CD4-positive, alpha-beta T cell treated with Interleukin-17A for 4 hours (primary cell): ENCODE measurements around the gene JADE2.
A peak's percentile ranks its signal among the peaks of the same experiment; 100 is the strongest.
"Not testable (repeated sequence)": the region's sequence is repeated elsewhere in the genome, so short reads cannot be mapped to it uniquely, and the experiment has no call there.

Source experiments
- DNase-seq: peaks from one replicate; pipeline ENCODE4 v3.0.0-alpha.2; 2020; ENCODE audit warnings: mixed read lengths

The JADE2 gene

DNA sequence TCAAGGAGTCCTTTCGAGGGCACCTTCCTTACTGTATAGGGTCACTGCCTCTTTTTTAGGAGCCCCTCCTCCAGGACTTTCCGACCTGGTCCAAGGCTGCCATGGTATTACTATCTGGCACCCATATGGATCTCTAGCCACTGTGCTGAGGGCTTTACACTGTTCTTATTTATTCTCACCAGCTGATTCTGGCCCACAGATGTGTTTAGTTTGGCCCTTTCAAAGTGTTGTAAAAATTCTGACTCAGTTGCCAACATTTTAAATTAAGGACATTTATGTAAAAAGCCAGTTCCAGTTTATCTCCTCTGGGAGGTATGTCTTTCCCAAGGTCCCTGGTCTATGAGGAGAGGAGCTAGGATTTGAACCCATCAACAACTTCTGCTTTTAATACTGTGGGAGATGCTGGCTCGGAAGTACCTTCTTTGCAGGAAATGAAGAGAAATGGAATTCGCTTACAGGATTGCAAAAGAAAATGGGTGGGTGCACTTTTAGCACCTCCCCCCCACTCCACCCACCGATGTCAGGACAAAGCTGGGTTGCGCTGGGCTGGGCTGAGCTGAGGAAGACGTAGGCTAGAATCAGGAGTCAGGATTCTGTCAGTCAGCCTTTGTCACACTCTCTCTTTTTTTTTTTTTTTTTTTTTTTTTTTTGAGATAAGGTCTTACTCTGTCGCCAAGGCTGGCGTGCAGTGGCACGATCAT is 7.8 kb downstream of the JADE2 start:
- DNase-seq, result no peak

DNA sequence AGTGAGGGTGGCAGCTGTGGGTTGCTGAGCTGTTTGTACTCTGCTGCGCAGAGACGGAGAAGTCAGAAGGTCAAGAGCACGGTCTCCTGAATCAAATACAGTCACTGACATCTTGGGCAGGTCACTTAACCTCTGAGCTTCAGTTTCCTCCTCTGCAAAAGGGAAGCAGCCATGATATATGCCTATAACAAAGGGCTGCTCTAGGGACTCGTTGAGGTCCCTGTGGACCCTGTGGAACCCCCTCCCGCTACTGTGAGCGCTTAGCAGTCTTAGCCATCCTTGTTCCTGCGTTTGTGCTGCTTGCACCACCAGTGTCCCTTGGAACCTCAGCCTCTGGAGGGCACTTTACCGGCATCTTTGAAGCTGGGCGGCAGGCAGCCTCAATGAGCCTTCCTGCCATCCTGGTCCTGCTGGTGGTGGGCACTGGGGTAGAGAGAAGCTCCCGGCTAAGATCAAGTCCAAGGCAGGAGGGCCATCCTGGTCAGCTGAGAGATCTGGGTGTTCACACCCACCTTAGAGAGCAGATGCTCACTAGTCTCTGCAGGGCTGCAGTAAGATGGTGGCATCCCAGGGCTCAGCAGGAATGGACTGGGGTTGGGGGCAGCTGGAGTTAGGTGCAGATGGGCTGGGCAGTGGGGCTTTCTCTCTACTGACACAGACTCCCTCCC is 8.7 kb downstream of the JADE2 start:
- DNase-seq, result no peak

DNA sequence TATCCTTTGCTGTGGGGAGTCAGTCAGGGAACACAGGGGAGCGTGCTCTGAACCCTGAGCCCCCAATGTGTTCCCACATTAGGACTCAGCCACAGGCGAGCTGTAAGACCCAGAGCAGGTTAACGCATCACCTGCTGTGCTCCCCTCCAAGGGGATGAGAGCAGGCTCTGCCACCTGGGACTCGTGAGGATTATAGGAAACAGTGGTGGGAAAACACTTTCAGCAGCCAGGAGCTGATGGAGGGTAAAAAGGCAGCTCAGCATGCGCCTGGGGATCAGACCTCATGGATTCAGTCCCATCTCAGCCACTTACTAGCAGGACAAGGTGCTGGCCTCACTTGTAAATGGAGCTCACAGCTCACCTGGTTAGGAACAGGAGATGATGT is 9.2 kb downstream of the JADE2 start:
- no peak for DNase-seq

DNA sequence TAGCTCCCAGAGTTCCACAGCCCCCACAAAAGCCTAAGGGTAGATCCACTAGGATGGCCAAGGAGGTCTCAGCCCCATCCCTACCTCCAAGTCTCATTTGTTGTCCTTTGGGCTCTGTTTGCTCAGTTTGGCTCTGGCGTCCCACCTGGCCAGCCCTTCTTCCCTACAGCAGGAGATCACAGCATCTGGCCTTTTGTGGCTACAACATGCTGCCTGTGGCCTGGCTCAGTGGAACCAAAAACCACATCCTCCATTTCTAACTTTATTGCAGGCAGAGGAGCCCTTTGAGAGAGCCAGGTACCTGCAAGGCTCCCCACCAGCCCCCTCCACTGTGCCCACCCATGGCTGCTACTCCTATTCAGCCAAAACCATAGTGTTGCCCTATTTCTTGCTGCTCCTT is 11.4 kb downstream of the JADE2 start:
- DNase-seq, result no peak

DNA sequence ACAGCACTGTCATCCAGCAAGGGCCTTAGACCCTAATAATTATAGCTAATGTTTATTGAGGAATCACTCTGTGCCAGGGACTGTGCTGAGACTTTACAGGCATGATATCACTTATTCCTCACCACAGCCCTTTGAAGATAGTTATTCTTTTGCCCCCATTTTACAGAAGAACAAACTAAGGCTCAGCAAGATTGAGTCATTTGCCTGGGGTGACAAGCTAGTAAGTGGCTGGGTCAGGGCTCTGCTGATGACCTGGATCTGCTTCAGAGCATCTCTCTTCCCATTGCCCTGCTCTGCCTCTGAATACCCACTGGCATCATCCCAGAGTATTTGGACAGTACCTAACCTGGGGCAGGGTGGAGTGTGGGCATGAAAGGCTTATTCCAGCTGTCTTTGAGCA is 11.8 kb downstream of the JADE2 start:
- DNase-seq, result no peak

DNA sequence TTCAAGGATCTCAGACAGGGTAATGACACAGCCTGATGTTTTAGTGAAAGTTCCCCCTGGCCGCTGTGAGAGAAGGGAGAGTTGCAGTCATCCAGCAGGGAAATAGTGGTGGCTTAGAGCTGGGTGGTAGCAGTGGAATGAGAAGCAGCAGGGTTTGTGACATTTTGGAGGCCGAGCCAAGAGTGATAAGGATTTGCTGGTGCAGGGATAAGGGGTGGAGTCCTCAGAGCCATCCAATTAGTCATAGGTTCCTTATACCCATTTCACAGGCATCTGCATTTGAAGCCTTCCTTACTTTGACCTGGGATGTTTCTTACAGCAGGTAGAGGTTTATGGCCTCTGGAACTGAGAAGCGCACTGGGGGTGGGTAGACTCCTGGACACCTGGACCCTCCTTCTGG is 12.8 kb downstream of the JADE2 start:
- DNase-seq, result no peak

DNA sequence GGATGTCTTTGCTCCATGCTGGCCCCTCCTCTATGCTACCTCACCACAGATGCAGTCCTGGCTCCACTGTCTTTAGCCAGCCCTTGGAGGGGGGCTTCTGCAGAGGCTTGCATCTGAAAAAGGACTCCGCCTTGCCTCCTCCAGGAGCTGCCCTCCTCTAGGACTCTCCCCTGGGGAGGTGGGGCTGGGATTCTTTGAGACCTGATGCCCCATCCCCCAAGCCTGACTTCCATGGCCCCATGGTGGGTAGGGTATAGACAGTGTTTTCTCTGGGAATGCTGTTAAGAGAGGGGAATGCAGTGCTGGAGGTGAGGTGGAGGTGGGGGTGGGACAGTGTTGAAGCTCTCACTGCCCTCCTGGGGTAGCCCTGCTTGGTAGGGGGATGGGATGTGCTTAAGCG is 14.3 kb downstream of the JADE2 start:
- DNase-seq, result no peak

DNA sequence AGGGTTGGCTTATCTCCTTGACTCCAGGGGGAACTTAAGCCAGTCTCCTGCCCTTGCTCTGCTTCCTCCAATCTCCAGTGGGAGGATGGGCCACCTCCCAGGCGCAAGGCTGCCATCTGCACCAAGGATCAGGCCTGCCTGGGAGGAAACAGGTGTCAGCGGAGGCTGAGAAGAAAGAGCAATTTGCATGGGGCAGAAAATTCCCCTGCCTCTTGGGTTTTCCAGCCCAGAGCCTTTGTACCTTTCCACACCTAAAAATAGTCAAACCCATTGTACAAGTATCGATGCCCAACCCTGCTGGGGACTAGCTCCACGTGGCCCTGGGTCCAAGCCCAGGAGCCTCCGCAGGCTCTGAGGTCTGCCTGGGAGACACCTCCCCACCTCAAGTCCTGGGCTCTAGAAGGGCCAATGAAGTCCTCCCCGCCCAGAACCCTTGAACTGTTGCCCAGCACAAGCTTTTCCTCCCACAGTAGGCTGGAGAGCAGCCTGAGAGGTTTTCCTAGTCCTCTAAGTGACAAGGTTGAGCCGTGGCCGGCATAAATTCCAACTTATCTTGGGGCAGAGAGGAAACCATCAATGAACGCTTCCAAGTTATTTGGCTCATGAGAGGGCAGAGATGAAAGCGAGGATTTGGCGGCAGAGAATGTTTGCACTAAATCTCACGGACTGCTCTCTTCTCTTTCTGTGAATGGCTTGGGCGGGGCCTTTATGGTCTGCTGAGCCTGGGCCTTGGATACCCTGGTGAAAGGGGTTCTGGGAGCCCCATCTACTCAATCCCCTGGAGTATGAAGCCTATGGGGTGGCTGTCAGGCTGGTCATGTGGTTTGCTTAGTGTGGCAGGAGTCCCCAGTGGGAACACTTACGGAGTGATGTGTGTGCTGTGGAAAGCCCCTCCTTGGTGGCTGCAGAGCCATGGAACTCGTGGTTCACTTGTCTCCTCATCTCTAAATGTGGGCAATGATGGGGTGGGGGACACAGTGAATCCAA is 15.6 kb downstream of the JADE2 start:
- DNase-seq, result no peak

DNA sequence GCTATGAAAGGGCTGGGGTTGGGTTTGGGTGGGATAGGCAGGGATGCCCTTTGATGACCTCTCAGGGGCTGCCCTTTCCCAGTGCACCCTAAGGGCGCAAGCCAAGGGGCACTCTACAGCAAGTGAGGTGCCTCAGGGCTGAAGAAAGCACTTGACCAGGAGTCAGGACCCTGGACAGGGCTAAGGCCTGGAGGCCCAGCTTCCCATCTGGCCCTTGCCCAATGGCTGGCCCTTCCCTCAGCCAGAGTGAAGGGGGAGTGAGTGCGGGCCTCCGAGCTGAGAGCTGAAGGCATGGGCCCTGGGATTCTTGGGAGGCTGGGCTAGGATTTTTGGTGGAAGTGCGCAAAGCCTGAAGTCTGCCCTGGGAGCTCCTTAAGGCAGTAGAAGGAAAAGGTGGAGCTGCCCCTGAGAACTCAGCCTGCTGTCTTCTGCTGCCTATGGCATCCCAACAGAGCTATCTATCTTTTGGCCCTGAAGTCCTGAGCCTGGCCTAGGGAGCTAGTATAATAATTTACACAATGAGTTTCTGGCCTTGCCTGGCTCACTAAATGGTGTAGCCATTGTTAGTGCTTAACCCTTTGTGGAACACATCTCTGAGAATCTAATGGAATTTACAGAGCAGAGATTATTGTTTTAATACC is 16.4 kb downstream of the JADE2 start:
- DNase-seq, result peak; percentile 32

DNA sequence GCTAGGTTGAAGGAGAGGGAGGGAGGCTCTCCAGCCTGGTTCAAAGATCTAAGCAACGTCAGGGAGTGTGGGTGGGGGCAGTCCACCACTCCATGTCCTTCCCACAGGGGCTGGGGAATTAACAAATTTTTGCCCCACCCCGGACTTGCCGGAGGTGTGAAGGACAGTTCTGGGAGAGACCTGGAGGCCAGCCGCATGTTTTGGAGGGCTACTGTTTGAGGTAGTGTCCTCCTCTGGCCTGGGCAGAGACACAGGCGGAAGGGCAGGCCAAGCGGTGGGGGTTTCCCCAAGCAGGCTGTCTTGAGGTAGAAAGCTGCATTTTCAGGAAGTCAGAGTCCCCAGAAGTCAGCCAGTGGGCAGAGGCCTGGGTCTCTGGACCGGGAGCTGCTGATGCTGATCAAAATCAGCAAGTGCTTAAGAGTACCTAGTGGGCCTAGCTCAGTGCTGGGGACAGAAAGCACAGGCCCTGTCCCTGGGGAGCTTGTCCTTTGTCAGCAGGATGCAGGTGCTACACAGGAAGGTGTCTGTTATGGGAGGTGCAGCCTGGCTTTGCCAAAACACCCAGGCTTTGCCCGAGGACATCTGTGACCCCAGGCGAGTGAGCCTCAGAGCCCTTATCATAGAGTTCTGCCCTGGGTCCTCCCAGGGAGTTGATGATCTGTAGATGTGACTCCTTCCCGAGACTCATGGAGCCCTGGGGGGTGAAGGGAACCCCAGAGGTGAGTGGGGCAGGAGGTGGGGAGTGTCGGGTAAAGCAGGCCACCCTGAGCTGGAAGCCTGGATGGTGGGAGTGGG is 18.5 kb downstream of the JADE2 start:
- DNase-seq, result peak; percentile 26

DNA sequence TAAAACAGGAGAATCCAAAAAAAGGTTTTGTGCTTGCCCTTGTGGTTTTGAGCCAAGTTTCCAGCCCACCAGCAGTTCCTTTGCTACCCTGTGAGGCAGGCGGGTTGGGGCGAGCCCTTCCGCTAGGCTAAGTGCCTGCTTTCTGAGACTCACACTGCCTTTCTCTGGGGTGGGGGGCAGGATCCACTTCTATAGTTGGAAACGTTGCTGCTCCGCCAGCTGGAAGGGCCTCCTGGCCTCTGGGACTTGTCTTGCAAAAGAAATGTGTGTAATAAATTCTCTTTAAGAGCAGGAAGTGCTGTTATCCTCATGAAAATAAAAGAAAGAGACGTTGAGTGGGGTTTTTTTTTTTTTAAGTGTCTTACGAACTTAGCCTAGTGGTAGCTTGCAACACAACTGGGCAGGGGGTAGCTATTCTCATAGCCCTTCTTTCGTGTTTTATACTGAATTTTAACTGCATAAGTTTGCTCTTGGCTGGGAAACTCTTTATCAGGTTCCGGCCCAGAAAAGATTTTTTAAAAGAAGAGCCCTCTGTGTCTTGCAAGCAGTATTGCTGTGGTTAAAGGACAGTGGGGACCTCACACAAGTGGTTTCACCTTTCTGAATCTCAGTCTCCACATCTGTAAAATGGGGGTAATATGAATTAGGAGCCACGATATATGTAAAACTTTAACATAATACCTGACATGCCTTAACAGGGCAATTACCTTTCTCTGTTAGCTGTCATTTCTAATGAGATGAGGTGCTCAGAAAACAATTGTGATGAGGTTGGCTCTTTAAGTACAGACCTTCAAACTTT is 19.8 kb downstream of the JADE2 start:
- peak; percentile 29 for DNase-seq

DNA sequence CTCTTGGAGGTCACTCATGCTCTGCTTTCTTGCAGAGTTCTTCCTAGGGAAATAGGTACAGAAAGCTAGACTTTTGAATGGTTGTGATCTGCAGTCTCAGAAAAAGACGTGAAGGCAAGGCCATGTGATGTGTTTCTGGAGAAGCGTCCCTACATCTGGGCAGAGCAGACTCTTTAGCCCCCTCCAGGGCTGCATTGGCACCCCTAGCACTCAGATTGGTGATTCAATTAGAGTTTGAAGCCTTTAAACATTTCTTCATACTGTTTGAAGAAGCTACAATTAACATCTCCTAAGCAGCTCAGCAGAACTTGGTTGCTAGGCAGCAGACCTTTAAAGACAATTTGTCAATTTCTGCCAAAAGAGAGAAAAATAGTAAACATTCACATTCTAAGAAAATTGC is 21.6 kb downstream of the JADE2 start:
- DNase-seq, result no peak

DNA sequence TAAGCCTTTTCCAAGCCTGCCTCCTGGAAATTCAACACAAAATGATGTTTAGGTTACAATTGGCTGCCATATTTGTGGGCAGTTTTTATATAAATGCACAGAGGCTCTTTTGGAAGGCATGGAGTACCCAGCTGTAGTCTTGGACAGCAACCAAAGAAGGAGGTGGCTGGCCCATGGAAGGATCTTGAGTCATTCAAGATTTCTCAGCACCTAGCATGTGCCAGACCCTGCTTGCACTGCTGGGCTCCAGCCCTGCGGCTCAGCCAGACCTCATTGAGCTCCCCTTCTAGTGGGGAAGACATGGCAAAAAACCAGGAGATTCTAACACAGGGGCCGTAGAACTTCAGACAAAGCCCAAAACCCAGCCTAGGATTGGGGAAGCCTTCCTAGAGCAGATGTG is 22.1 kb downstream of the JADE2 start:
- DNase-seq, result no peak

DNA sequence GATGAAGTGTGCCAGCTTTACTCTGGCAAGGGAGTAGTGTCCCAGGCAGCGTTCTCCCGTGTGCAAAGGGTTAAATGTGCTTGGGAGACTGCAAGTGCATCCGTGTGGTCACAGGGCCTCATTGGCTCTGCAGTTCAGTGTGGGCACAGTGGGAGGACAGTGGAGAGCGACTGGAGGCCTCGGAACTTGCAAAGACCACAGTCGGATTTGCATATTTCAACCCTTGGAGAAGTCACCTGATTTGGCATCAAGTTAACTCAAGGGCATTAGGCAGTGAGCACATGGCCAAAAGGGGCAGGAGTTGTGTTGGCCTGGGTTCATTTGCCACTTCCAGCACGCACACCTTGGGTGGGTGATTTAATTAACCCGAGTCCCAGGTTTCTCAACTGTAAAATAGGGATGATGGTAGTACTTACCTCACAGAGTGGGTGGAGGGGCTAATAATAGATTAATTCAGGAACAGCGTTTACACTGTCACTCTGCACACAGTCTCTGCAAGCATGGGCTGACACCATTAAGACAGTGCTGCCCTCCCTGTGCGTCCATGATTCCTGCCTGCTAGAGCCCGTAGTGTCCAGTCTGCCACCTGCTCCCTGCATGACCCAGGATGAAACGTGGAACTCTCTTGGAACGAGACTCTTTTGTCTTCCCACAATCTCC is 22.7 kb downstream of the JADE2 start:
- no peak for DNase-seq

DNA sequence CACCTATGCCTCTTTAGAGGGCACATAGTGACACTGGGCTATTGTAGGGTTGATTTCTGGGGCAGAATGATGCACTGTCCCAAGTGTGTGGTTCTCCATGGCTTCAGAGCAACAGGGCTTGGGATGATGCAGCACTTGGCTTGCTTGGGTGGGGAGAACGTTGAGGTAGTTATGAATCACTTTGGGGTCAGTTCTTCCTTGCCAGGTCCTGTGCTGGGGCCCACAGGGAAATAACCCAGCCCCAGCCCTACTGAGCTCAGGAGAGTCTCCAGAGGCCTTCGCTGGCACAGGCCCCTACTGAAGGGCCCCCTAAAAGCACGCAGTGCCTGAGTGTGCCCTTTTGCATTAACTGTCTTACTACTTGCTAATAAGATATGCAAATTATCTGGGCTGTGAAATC is 24.2 kb downstream of the JADE2 start:
- no peak for DNase-seq

DNA sequence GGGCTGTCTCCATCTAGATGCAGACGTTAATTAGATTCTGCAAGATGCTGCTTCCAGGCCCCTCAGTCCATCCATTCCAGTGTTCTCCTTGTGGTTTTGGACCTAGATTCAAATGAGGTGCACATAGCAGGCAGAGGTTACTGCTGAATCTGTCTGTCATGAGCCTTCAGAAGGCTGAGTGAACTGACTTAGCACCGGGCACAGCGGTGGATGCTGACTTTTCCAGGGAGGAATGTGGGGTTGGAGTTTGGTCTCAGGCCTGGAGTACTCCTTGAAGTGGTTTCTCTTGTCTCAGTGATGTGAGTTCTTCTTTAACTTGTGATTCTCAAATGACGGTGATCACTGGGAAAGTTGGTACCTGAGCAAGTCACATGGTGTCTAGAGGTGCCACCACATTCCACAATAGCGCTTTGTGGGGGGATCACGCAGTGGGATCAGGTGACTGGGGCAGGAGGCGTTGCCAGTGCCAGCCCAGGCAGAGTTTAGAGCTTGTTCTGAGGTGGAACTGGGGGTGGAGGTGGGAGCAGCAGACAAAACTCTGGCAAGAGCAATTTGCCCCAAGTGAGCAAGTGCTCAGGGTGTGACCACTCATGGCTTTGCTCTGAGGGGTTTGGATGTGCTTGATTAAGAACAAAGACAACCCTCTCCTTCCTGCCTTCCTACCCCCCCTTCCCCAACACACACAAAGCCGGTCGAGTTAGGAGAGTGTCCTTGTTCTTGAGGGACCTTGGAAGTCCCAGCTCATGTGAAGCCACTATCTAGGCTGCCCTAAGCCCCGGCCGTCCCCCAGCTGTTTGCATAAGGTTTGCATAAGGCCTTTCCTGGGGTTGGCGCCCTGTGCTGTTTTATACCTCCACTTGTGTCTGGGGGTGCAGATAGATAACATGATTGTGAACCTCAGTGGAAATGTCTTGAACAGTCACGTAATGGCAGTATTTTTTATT is 25.1 kb downstream of the JADE2 start:
- DNase-seq, result no peak

DNA sequence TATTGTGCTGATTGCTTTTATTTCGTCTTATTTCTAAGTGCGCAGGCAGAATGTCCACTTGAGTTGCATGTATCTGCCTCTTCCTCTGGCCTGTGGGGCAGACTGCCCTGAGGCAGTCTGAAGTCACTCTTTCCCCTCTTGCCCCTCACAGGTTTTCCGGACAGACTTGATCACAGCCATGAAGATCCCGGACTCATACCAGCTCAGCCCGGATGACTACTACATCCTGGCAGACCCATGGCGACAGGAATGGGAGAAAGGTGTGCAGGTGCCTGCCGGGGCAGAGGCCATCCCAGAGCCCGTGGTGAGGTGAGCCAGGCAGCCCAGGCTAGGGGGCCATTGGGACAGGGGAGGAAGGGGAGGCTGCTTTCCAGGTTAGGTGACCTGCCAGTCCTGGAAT is 26.4 kb downstream of the JADE2 start:
- no peak for DNase-seq

DNA sequence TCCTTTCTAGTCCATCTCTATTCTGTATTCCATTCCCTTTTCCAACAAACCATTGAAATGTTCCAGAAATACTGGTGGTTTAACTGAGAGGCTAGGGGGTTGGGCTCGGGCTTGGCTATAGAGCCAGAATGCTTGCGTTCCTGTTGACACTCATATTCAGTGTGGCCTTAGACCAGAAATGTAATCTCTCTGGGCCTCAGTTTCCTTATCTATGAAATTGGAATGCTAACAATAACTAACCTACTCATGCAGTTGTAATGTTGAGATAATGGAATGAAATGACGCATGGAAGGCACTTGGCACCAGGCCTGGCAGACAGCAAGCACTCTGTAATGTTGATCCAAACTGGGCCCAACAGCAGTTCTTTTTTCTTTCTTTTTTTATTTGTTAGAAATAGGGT is 26.8 kb downstream of the JADE2 start:
- no peak for DNase-seq

DNA sequence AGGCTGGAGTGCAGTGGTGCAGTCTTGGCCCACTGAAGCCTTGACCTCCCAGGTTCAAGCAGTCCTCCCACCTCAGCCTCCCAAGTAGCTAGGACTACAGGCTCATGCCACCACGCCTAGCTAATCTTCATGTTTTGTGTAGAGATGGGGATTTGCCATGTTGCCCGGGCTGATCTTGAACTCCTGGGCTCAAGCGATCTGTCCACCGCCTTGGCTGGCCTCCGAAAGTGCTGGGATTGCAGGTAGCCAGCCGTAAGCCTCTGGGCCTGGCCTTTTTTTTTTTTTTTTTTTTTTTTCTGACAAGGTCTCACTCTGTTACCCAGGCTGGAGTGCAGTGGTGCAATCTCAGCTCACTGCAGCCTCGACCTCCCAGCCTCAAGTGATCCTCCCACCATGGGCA is 27.2 kb downstream of the JADE2 start:
- not testable (repeated sequence) for DNase-seq

DNA sequence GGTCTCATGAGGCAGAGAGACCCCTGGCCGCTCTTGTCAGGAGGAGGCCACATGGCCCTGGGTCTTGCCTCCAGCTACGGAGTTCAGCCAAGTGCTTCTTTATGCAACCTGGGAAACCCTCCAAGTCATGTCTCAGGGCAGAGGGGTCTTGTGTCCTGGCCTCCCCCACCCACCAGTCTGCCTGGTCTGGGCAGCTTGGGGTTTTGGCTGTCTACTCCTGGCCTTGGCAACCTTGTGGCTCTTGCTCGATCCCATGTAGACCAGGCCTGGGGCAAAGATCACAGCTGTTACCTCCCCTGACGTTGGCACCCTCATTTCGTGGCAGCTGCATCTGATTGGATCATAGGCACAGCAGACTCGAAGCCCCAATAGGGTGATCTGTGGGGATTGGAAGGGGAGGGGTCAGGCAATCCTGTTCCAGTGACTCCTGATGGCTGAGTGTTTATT is 28.4 kb downstream of the JADE2 start:
- DNase-seq, result no peak
